Activated CD4-positive, alpha-beta T cell treated with anti-CD3 and anti-CD28 coated beads, Interleukin-2, Interleukin-4, amounts not matched to agents 100 ng/mL and 50 ng/mL, durations not matched to agents 16 hours and 8 hours (primary cell): ENCODE results near the gene CXCR5.

ENCODE experiments used
- DNase-seq: peaks from one replicate; pipeline ENCODE4 v3.0.0-alpha.2; 2020; ENCODE audit warnings: low spot score

CXCR5 gene

GRCh38 chr11:118898400-118899295 lies 15.0 kb downstream of the CXCR5 start:
- no peak for DNase-seq

DNA sequence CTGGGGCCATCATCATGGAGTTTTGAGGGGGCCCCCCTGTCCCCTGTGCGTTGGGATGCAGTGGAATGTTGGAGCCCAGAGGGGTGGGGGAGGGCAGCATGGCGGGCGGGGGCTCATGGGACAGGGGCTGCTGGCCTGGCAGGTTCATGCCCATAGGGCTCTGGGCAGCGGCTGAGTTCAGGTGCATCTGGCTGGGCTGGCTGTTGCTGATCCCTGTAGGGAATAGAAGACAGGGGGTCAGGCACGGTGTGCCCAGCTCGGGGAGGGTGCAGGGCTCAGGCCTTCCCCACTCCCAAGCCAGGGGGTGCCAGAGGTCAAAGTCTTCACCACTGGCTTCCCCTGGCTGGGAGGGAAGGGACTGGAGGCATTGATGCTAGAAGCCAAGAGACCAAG lies 15.6 kb downstream of the CXCR5 start:
- no peak for DNase-seq

GRCh38 chr11:118899706-118900360 lies 16.1 kb downstream of the CXCR5 start:
- no peak for DNase-seq

DNA sequence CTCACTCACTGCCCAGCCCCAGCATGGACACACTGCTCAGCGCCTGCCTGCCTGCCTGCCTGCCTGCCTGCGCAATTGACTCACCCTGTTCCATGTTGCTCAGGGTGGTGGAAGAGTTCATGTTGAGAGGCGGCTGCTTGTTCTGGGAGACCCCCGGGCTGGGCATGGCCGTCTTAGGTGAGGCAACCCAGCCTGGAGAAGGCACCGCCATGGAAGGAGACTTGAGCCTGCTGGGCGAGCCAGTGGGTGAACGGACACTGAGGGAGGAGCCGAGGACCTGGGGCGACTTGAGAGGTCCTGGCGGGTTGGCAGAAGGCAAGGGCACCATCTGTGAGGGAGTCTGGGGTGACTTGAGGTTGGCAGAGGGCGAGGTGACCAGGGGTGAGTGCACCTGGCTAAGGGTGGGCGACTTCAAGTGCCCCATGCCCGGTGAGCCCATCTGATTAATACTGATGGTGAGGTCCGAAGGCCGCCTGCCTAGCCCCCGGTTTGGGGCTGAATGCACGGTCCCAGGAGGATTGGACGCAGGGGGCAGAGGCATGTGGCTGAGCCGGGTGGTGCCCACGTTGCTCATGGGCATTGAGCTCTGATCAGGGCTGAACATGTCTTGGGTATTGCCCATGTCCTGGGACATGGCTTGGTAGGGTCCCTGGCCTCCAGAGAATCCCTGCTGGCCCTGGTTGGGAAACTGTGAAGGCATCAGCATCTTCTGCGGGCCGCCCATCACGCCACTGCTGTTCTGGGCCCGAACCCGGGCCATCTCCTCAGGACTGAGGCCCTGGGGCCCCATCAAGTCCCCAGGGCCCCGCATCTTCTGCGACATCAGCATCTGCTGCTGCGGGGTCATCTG lies 17.1 kb downstream of the CXCR5 start:
- DNase-seq = no peak

DNA sequence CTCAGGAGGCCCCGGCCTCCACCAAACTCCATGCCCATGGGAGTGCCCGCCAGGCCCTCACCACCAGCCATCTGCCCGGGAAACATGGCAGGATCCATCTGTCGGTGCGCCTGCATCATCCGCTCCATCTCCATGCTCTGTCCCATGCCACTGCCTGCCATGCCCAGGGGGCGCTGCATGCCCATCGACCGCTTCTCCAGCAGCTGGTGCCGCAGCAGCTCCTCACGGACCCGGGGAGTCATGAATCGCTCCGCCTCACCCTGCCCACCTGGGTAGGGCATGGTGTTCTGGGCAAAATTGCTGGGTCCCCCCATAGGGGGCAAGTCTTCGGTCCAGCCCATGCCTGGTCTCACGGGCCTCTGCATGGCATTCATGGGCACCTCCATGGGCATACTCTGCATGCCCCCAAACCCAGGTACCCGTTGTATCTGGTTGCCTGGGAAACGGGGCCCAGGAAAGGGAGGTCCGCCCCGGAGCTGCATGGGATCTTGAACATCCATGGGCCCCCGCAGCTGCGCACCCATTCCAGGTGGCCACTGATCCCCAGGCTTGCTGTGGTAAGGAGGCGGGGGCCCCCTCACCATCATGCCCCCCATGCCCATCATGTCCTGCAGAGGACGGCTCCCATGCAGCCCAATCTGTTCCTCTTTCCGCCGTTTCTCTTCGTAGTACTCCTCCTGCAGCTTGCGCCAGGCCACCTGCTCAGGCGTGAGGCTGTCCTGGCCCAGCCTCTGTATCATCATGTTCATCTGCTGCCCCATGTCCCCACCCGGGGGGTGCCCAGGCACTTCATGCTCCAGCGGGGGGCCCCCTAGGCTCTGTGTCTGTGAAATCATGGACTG lies 18.0 kb downstream of the CXCR5 start:
- DNase-seq = no peak

GRCh38 chr11:118902336-118903203 lies 18.9 kb downstream of the CXCR5 start:
- DNase-seq = no peak

- no peak for DNase-seq
These were observed 19.7 kb downstream of the CXCR5 start for GRCh38 chr11:118903204-118904015.

DNA sequence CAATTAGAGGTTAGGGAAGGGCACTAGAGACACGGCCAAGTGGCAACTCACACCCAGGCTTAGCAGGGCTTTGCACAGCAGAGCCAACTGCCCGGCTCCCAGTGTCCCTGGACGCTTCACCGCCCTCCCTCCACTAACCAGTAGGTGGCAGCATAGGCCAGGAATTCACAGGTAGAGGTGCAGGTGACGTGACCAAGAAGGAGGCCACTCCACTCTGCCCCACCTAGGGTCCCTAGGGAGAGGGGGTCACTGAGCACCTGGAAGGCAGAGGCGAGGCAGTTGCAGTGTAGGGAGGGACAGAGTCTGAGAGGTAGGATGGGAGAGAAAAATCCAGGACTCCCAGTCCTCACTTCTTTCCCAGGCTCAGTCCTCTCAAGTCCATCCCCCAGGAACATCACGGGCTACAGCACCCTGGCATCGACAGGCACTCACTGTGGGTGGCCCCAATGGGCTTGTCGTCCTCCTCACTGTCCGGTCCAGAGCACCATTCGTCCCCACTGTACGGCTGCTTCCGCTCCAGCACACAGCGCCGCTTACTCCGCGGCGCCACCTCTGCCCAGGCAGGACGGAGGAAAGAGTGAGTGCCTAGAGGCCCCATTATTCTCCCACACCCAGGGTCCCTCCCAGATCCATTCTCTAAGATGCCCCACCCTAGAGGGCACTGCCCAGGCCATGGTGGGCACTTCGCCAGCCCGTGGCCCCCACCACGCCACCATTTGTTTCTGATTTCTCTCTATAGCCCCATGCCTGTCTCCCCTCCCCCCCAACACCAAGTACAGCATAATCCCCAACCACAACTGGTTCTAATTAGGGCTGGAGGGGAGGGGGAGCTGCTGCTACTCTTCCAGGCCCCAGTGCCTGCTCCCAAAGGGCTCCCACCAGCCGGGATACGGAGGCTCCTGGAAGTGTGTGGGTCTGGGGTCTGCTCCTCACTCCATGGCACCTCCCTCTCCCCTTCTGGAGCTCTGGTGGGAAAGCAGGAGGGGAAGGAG lies 23.7 kb downstream of the CXCR5 start:
- DNase-seq = peak; percentile 91

- no peak for DNase-seq
These were observed 24.6 kb downstream of the CXCR5 start for GRCh38 chr11:118908264-118908663.

- no peak for DNase-seq
These were observed 25.4 kb downstream of the CXCR5 start for GRCh38 chr11:118908901-118909618.

DNA sequence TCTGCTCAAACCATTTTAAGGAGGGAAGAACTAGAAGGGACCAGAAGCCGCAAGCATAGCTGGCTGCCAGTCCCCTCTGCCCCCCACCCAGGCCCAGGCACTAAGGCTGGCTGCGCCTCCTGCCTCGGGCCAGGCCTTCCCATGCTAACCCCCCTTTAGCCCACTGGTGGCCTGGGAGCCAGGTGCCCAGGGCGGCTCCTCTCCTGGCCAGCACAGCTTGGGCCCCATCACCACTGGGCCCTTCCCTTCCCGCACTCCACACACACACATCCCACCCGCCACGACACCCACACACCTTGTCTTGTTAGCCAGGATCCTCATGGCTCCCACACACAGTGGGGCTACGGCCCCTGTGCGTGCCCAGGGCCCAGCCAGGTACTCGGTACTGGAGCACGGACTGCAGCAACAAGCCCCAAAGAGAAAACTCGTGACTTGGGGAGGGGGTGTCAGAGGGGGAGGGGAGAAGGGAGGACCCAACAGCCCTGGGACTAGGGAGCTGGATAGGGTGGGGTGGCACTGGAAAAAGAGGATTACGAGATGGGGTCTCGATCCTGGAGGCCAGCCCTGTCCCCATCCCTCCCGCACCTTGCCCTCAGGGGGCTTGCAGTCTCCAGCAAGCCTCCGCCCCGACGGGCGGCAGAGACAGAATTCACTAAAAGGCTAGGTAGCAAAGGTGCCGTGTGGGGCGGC lies 26.1 kb downstream of the CXCR5 start:
- no peak for DNase-seq

GRCh38 chr11:118910309-118911112 lies 26.8 kb downstream of the CXCR5 start:
- DNase-seq = peak; percentile 28

DNA sequence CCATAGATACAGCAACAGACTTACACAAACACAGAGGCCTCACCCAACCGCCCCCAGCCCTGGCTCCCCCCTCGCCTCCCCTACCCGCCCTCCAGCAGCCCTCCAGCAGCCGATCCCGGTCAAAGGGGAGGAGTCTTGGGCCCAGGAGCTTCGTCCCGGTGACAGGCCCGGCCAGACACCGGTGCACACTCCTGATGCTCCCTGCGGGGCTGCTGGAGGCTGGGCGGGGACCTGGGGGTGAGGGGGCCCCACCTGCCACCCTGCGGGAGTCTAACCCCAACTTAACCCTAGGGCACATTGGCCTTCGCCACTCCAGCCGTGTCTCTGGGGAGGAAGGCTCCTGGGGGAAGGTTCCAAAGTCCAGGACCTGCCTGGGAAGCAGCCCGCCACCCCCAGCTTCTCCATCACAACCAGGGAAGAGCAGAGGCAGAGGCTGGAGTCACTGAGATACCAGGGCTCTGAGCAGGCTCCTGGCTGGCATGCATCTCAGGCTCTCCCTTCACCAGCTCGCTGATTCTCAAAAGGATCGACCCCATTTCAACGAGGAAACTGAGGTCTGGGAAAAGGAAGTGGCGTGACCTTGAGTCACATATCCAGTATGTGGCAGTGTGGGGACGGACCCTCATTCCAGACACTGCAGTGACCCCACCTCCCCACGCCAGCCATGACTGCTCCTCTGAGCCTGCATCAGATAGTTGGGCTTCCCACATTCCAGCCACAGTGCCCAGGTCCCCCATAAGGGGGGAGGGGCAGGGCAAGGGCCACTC lies 27.6 kb downstream of the CXCR5 start:
- no peak for DNase-seq

DNA sequence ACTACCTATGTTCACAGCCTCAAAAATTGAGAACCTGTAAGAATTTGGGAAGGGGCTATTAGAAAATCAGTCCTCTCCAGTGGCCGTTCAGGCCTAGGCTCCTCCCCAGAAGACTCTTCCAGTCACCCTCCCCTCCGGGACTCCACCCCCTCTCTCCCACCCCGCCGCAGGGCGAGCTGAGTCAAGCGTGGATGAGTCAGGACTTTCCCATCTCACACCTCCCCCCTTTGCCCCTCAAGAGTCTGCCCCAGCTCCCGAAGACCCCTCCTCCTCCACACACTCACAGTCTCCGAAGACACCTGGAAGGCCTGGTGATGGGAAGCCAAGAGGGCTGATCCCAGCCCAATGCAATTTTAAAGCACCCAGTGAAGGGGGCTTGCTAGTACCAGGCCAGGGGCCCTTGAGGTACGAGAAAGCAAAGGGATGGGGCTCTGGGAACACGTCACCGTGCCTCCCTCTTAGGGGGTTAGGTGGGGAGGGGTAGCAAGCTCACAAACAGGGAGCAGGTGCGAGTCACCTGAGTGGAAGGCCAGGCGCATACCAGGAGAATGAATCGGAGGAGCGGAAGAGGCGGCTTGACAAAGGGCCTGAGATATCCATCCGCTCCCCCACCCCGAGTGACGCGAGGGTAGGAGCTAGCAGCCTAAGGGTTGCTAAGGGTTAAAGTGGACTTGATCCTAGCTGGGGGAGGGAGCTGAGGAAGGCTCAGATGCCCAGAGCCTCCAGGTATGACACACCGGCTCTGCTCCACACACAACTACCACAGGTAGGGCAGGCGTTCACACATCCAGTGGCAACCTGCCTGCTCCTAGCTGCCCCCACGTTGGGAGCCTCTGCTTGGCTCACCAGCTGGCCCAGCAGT lies 28.4 kb downstream of the CXCR5 start:
- DNase-seq = peak; percentile 80
